Astrocyte (in vitro differentiated cells and primary cell): ENCODE data around the gene ATP8B1. TPM values are rescaled to one million over a fixed set of nuclear protein-coding genes. Genes with fewer than 3 reads are reported as not detected.
A peak's percentile ranks its signal among the peaks of the same experiment; 100 is the strongest.

Experiments used
- DNase-seq: peaks from one replicate; pipeline ENCODE4 v3.0.0-alpha.2; 2010; ENCODE audit warnings: low read depth
- FAIRE-seq: peaks from 2 replicates; lab custom pipeline; 2011; peaks lifted over from hg19 to GRCh38; lab: Jason Lieb, UNC
- H2AFZ ChIP-seq: 2 replicates; pipeline ENCODE4 v1.6.0; 2012; ENCODE audit warnings: low read depth, low read length, inconsistent platforms
- H3K27ac ChIP-seq: 2 replicates; pipeline ENCODE4 v1.5.1; 2011; ENCODE audit warnings: low read depth, low read length, inconsistent platforms
- H3K27me3 ChIP-seq: 2 replicates; pipeline ENCODE4 v1.6.0; 2011; ENCODE audit warnings: low read length, inconsistent platforms; ENCODE audit not compliant: insufficient read depth
- H3K36me3 ChIP-seq: 2 replicates; pipeline ENCODE4 v1.5.1; 2011; ENCODE audit warnings: low read length, inconsistent platforms; ENCODE audit not compliant: insufficient read depth
- H3K4me1 ChIP-seq: 2 replicates; pipeline ENCODE4 v1.5.1; 2011; ENCODE audit warnings: low read length, inconsistent platforms; ENCODE audit not compliant: insufficient read depth
- H3K4me2 ChIP-seq: 2 replicates; pipeline ENCODE4 v1.6.0; 2012; ENCODE audit warnings: low read length, inconsistent platforms
- H3K4me3 ChIP-seq: 2 replicates; pipeline ENCODE4 v1.5.1; 2011; ENCODE audit warnings: low read depth, mild to moderate bottlenecking, low read length, inconsistent platforms; ENCODE audit not compliant: insufficient read depth
- H3K79me2 ChIP-seq: 2 replicates; pipeline ENCODE4 v1.6.0; 2012; ENCODE audit warnings: mild to moderate bottlenecking, low read length, inconsistent platforms; ENCODE audit not compliant: insufficient read depth
- H3K9ac ChIP-seq: 2 replicates; pipeline ENCODE4 v1.6.0; 2012; ENCODE audit warnings: mild to moderate bottlenecking, low read length, inconsistent platforms
- H3K9me3 ChIP-seq: 2 replicates; pipeline ENCODE4 v1.5.1; 2012; ENCODE audit warnings: low read depth, mild to moderate bottlenecking, low read length, inconsistent platforms; ENCODE audit not compliant: insufficient read depth
- H4K20me1 ChIP-seq: 2 replicates; pipeline ENCODE4 v1.6.0; 2012; ENCODE audit warnings: low read length, inconsistent platforms; ENCODE audit not compliant: insufficient read depth
- H3K27ac Mint-ChIP-seq: one replicate; pipeline ENCODE4 v1.8.0; 2021; ENCODE audit warnings: mild to moderate bottlenecking, mixed read lengths; ENCODE audit not compliant: unreplicated experiment
- H3K27me3 Mint-ChIP-seq: one replicate; pipeline ENCODE4 v1.8.0; 2021; ENCODE audit warnings: low read depth, mixed read lengths; ENCODE audit not compliant: unreplicated experiment
- H3K36me3 Mint-ChIP-seq: one replicate; pipeline ENCODE4 v1.8.0; 2021; ENCODE audit warnings: low read depth, mixed read lengths; ENCODE audit not compliant: unreplicated experiment
- H3K4me1 Mint-ChIP-seq: one replicate; pipeline ENCODE4 v1.8.0; 2021; ENCODE audit warnings: low read depth, mixed read lengths; ENCODE audit not compliant: unreplicated experiment
- H3K4me3 Mint-ChIP-seq: one replicate; pipeline ENCODE4 v1.8.0; 2021; ENCODE audit warnings: mild to moderate bottlenecking, moderate library complexity, mixed read lengths; ENCODE audit not compliant: unreplicated experiment
- H3K9me3 Mint-ChIP-seq: one replicate; pipeline ENCODE4 v1.8.0; 2021; ENCODE audit warnings: mild to moderate bottlenecking, mixed read lengths; ENCODE audit not compliant: unreplicated experiment
- CTCF ChIP-seq: IDR thresholded peaks from 2 replicates; pipeline ENCODE4 v1.5.1; 2011; ENCODE audit warnings: low read depth, mild to moderate bottlenecking, inconsistent platforms, low read length, moderate library complexity; ENCODE audit not compliant: insufficient read depth
- EZH2 ChIP-seq: IDR thresholded peaks from 2 replicates; pipeline ENCODE4 v1.6.1; 2012; ENCODE audit warnings: mild to moderate bottlenecking, low read length, inconsistent platforms; ENCODE audit not compliant: insufficient read depth
- total RNA-seq: library from RNA; stranded (reverse); gene quantifications from 2 replicates; pipeline ENCODE4 v1.2.1, GENCODE V29; 2021

The ATP8B1 gene
- total RNA-seq, 1 donor from 2014 or later = 10.4 TPM

GRCh38 chr18:57748770-57749603 lies 54.1 kb downstream of the ATP8B1 start:
- no peaks in the 10 kb centered on the region for H3K9me3 Mint-ChIP-seq
- H3K4me1 Mint-ChIP-seq = peaks cover 14% of the 10 kb centered on the region
- no peaks in the 10 kb centered on the region for H3K27me3 ChIP-seq
- no peak overlapping the region for H3K4me3 ChIP-seq
- peaks cover 26% of the 10 kb centered on the region for H3K4me1 ChIP-seq
- no peak overlapping the region for H2AFZ ChIP-seq
- peaks cover 5% of the 10 kb centered on the region for H4K20me1 ChIP-seq
- H3K27ac ChIP-seq = no peak overlapping the region
- H3K79me2 ChIP-seq = peaks cover 91% of the 10 kb centered on the region
- no peaks in the 10 kb centered on the region for H3K27me3 Mint-ChIP-seq
- H3K9me3 ChIP-seq = no peaks in the 10 kb centered on the region
- no peak overlapping the region for H3K4me3 Mint-ChIP-seq
- peaks cover 3% of the 10 kb centered on the region for H3K36me3 Mint-ChIP-seq
- DNase-seq (peak; percentile 59), FAIRE-seq (no peak)
- H3K4me2 ChIP-seq = peak overlapping the region; percentile 22
- H3K27ac Mint-ChIP-seq = no peak overlapping the region
- H3K9ac ChIP-seq = no peak overlapping the region
- TF ChIP-seq CTCF (no peak), EZH2 (no peak)
- peaks cover 3% of the 10 kb centered on the region for H3K36me3 ChIP-seq

- no peaks in the 10 kb centered on the region for H3K9me3 Mint-ChIP-seq
- peaks cover 22% of the 10 kb centered on the region for H3K4me1 Mint-ChIP-seq
- Histone ChIP-seq H3K4me1 (peaks cover 35% of the 10 kb centered on the region), H3K4me3 (no peak overlapping the region), H3K27me3 (no peaks in the 10 kb centered on the region), H3K4me2 (peak overlapping the region; percentile 22), H3K9me3 (no peaks in the 10 kb centered on the region), H3K9ac (no peak overlapping the region), H4K20me1 (peaks cover 5% of the 10 kb centered on the region), H2AFZ (no peak overlapping the region), H3K36me3 (peaks cover 3% of the 10 kb centered on the region), H3K79me2 (peaks cover 90% of the 10 kb centered on the region), H3K27ac (no peak overlapping the region)
- H3K27me3 Mint-ChIP-seq = no peaks in the 10 kb centered on the region
- peaks cover 3% of the 10 kb centered on the region for H3K36me3 Mint-ChIP-seq
- H3K27ac Mint-ChIP-seq = no peak overlapping the region
- no peak for DNase-seq
- TF ChIP-seq CTCF (no peak), EZH2 (no peak)
- no peak overlapping the region for H3K4me3 Mint-ChIP-seq
- FAIRE-seq = no peak
Observed at GRCh38 chr18:57747809-57748680, 55.1 kb downstream of the ATP8B1 start.
